Activated CD4-positive, CD25-positive, alpha-beta regulatory T cell treated with anti-CD3 and anti-CD28 coated beads, Interleukin-2, amount 50 U/mL, for 24 hours (primary cell): Measurements from ENCODE around the gene CCP110.

ENCODE experiments used
- ATAC-seq, 2 donors: fragments of 150-1000 bp; cut with Tn5 transposase; one replicate each; pipeline ENCODE4 v1.10.0; 2021; ENCODE audit warnings: mild to moderate bottlenecking in 1 of 2, moderate library complexity in 1 of 2

The CCP110 gene

GRCh38 chr16:19601083-19601976 lies 77.6 kb downstream of the CCP110 start:
- ATAC-seq = no peak
